Smooth muscle cell of the brain vasculature (primary cell): ENCODE measurements around the gene PKNOX1.
"Not testable (repeated sequence)": the region's sequence is repeated elsewhere in the genome, so short reads cannot be mapped to it uniquely, and the experiment has no call there.

Experiments
- DNase-seq: peaks from one replicate; pipeline ENCODE4 v3.0.0-alpha.2; 2012; ENCODE audit warnings: low read depth, low spot score

PKNOX1 gene

GRCh38 chr21:43020177-43020576 lies 45.8 kb downstream of the PKNOX1 start:
- no peak for DNase-seq

- DNase-seq = no peak
These were observed 46.4 kb downstream of the PKNOX1 start for GRCh38 chr21:43020771-43021170.

- no peak for DNase-seq
These were observed 46.8 kb downstream of the PKNOX1 start for GRCh38 chr21:43021191-43021590.

GRCh38 chr21:43021756-43022600 lies 47.6 kb downstream of the PKNOX1 start:
- no peak for DNase-seq

- no peak for DNase-seq
These were observed 48.8 kb downstream of the PKNOX1 start for GRCh38 chr21:43023175-43023574.

- DNase-seq = no peak
These were observed 50.2 kb downstream of the PKNOX1 start for GRCh38 chr21:43024439-43025136.

- DNase-seq = no peak
These were observed 51.3 kb downstream of the PKNOX1 start for GRCh38 chr21:43025636-43026180.

GRCh38 chr21:43027846-43028731 lies 53.7 kb downstream of the PKNOX1 start:
- no peak for DNase-seq

GRCh38 chr21:43029785-43030184 lies 55.4 kb downstream of the PKNOX1 start:
- DNase-seq = no peak

- no peak for DNase-seq
These were observed 56.8 kb downstream of the PKNOX1 start for GRCh38 chr21:43031121-43031619.

GRCh38 chr21:43034101-43034500 lies 59.7 kb downstream of the PKNOX1 start:
- DNase-seq = no peak

GRCh38 chr21:43034826-43035225 lies 60.5 kb downstream of the PKNOX1 start:
- DNase-seq = no peak

- not testable (repeated sequence) for DNase-seq
These were observed 62.5 kb downstream of the PKNOX1 start for GRCh38 chr21:43036889-43037288.

GRCh38 chr21:43037918-43038658 lies 63.7 kb downstream of the PKNOX1 start:
- DNase-seq = not testable (repeated sequence)

GRCh38 chr21:43038659-43039044 lies 64.3 kb downstream of the PKNOX1 start:
- not testable (repeated sequence) for DNase-seq

GRCh38 chr21:43042169-43042568 lies 67.8 kb downstream of the PKNOX1 start:
- not testable (repeated sequence) for DNase-seq

GRCh38 chr21:43043291-43043690 lies 68.9 kb downstream of the PKNOX1 start:
- DNase-seq = not testable (repeated sequence)

- not testable (repeated sequence) for DNase-seq
These were observed 70.2 kb downstream of the PKNOX1 start for GRCh38 chr21:43044547-43044946.

- DNase-seq = not testable (repeated sequence)
These were observed 71.0 kb downstream of the PKNOX1 start for GRCh38 chr21:43045165-43045875.
